Skeletal muscle satellite cell (primary cell): ENCODE data around the gene ABCA1.

Experiments
- H3K27me3 ChIP-seq: 2 replicates; pipeline ENCODE4 v1.7.0; 2013; ENCODE audit warnings: low read length; ENCODE audit not compliant: control insufficient read depth, insufficient read depth
- H3K36me3 ChIP-seq: 2 replicates; pipeline ENCODE4 v1.7.0; 2013; ENCODE audit warnings: mild to moderate bottlenecking, control low read depth, low read length; ENCODE audit not compliant: insufficient read depth
- H3K4me1 ChIP-seq: 2 replicates; pipeline ENCODE4 v1.7.0; 2013; ENCODE audit warnings: low read length; ENCODE audit not compliant: control insufficient read depth, insufficient read depth
- H3K4me2 ChIP-seq: 2 replicates; pipeline ENCODE4 v1.7.0; 2013; ENCODE audit warnings: mild to moderate bottlenecking, low read length
- H3K4me3 ChIP-seq: 2 replicates; pipeline ENCODE4 v1.7.0; 2013; ENCODE audit warnings: low read length
- H3K9ac ChIP-seq: 2 replicates; pipeline ENCODE4 v1.7.0; 2013; ENCODE audit warnings: mild to moderate bottlenecking, low read depth, low read length, moderate library complexity
- H3K9me3 ChIP-seq: replicated peaks from 2 replicates; pipeline ENCODE4 v1.7.0; 2013; ENCODE audit warnings: mild to moderate bottlenecking, control low read depth, low read length

ABCA1 gene

DNA sequence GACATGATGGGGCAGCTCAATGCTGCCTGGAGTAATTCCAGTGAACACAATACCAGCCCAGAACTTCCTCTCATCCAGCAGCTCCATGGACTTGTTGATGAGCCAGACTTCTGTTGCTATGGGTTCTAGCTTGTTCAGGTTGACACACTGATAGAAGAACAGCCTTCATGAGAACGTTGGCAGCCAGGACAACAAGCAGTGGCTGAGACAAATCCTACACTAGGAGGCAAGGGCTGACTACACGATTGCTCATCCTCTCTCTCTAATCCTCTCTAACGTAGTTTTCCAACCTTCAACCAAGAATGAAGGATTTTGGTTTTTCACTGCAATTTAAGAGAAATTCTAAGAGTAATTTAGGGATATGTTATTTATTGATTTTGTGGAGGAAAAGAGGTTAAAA lies 96.3 kb downstream of the ABCA1 start:
- H3K36me3 ChIP-seq: no peaks in the 10 kb centered on the region

GRCh38 chr9:104826911-104827310 lies 101.0 kb downstream of the ABCA1 start:
- no peak overlapping the region for H3K4me3 ChIP-seq
- H3K9ac ChIP-seq: no peak overlapping the region
- peaks cover 6% of the 10 kb centered on the region for H3K36me3 ChIP-seq
- no peaks in the 10 kb centered on the region for H3K9me3 ChIP-seq
- no peaks in the 10 kb centered on the region for H3K27me3 ChIP-seq
- peaks cover 22% of the 10 kb centered on the region for H3K4me1 ChIP-seq
- H3K4me2 ChIP-seq: no peak overlapping the region

More for the DNA sequence above, 96.3 kb downstream of the ABCA1 start:
- no peaks in the 10 kb centered on the region for H3K27me3 ChIP-seq
- no peak overlapping the region for H3K4me3 ChIP-seq
- no peak overlapping the region for H3K9ac ChIP-seq
- H3K4me2 ChIP-seq: no peak overlapping the region
- H3K4me1 ChIP-seq: peaks cover 49% of the 10 kb centered on the region
- no peaks in the 10 kb centered on the region for H3K9me3 ChIP-seq

DNA sequence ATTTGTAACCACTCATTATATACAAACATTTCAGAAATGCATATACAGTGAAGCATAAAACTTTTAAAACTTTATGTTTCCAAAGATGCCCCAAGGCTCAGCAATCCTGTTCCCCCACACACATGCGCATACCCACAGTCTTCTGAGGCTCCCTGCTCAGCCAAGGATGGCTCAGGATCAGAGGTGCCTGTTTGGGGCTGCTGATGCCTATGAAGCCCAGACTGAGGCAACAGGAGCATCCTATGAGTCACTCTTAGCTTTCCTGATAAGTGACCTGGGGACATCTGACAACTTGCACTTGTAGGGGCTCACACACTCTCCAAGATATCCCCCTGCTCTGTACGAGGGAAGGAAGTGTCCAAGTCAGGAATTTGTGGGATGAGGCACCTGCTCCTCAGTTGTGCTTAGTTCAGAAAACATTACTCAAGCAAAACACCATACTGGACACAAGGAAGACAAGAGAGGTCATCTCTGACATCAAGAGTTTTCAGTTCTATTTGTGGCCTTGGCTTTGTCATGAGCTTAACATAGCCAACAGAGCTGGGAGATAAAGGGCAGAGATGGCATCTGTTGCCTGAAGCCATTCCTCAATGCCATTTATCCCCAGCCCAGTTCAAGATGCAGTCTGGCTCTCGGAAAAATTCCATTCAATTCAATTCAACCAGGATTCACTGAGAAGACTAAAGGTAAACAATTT lies 101.7 kb downstream of the ABCA1 start:
- H3K4me3 ChIP-seq: no peak overlapping the region
- H3K4me2 ChIP-seq: no peak overlapping the region
- no peak overlapping the region for H3K9ac ChIP-seq
- H3K4me1 ChIP-seq: peaks cover 16% of the 10 kb centered on the region
- no peaks in the 10 kb centered on the region for H3K27me3 ChIP-seq
- peaks cover 6% of the 10 kb centered on the region for H3K36me3 ChIP-seq
- no peaks in the 10 kb centered on the region for H3K9me3 ChIP-seq

- Histone ChIP-seq H3K9ac (no peak overlapping the region), H3K36me3 (peaks cover 12% of the 10 kb centered on the region), H3K27me3 (no peaks in the 10 kb centered on the region), H3K4me2 (no peak overlapping the region), H3K9me3 (no peaks in the 10 kb centered on the region), H3K4me3 (no peak overlapping the region), H3K4me1 (no peaks in the 10 kb centered on the region)
These were observed 107.6 kb downstream of the ABCA1 start for GRCh38 chr9:104820336-104820735.

- H3K4me1 ChIP-seq: no peaks in the 10 kb centered on the region
- H3K9me3 ChIP-seq: no peaks in the 10 kb centered on the region
- H3K4me2 ChIP-seq: no peak overlapping the region
- H3K9ac ChIP-seq: no peak overlapping the region
- no peaks in the 10 kb centered on the region for H3K27me3 ChIP-seq
- no peak overlapping the region for H3K4me3 ChIP-seq
- peaks cover 9% of the 10 kb centered on the region for H3K36me3 ChIP-seq
These were observed 108.9 kb downstream of the ABCA1 start for GRCh38 chr9:104819033-104819432.

GRCh38 chr9:104817437-104817836 lies 110.5 kb downstream of the ABCA1 start:
- H3K36me3 ChIP-seq: peaks cover 6% of the 10 kb centered on the region
- H3K9ac ChIP-seq: no peak overlapping the region
- no peaks in the 10 kb centered on the region for H3K9me3 ChIP-seq
- no peaks in the 10 kb centered on the region for H3K4me1 ChIP-seq
- H3K27me3 ChIP-seq: no peaks in the 10 kb centered on the region
- H3K4me3 ChIP-seq: no peak overlapping the region
- no peak overlapping the region for H3K4me2 ChIP-seq

GRCh38 chr9:104815851-104816565 lies 111.9 kb downstream of the ABCA1 start:
- H3K36me3 ChIP-seq: peaks cover 6% of the 10 kb centered on the region
- H3K9me3 ChIP-seq: no peaks in the 10 kb centered on the region
- H3K4me1 ChIP-seq: peaks cover 3% of the 10 kb centered on the region
- no peak overlapping the region for H3K4me2 ChIP-seq
- H3K4me3 ChIP-seq: no peak overlapping the region
- H3K27me3 ChIP-seq: no peaks in the 10 kb centered on the region
- H3K9ac ChIP-seq: no peak overlapping the region

DNA sequence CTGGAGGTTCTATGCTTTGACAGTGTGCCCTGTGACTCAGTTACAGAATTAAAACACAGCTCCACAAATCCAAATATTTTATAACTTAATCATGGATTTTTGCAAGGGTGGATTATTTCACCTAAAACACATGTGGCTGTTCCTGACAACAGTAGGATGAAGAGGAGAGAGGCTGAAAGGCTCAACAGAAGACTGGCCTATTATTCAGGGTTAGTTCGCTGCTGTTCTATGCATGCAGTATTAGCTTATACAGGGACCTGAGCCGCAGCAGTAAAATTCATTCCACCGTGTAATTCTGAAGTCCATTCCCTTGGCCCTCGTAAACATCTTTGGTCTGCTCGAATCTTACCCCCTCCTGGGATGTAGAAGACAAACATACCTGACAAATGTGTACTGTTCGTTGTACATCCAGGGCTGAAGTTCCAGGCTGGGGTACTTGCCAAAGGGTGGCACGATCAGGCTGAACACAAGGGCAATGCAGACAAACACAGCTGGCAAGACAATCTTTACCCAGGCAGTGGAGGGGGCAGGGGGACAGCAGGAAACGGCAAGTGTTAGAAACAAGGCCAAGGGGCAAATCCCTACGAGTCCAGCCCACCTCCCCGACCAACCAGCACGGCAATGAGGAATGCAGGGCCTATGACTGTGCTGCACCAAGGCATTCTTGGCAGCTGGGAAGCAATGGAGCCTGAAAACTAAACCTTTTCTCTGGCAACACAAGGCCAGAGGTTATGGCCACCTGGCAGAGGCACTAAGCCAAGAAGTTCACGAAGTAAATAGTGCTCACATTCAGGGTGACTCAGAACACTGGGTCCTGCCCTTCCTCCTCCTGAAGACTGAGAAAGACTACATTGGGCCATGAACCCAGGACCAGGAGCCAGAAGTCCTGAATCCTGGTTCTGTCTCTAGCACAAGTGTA lies 117.3 kb downstream of the ABCA1 start:
- Histone ChIP-seq H3K4me1 (peaks cover 10% of the 10 kb centered on the region), H3K4me3 (no peak overlapping the region), H3K4me2 (peak overlapping the region; percentile 48), H3K36me3 (no peaks in the 10 kb centered on the region), H3K9me3 (no peaks in the 10 kb centered on the region), H3K27me3 (no peaks in the 10 kb centered on the region), H3K9ac (no peak overlapping the region)

DNA sequence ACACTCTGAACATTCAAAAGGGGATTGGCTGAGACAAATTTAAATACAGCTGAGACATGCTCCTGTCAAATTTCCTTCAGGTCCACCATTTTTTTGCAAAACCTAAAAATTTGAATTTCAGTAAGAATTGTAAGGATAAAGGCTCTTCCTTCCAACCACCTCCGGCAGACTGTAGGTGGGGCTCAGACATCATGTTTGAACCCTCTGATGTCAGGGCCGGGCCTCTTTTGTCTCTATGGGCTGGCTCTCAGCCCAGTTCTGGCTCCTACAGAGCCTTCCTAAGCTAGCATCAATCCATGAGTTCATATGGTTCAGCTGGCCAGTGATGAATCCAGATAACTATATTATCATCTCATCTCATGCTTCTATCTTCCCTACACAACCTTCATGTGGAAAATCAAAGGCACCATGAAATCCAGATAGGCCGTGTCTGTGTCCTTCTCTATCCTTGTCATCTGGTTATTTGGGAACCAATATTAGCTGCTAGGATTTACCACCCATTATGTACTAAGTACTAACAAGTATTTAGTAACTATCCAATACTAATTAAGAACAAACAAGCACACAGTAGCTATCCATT lies 119.8 kb downstream of the ABCA1 start:
- no peaks in the 10 kb centered on the region for H3K9me3 ChIP-seq
- H3K27me3 ChIP-seq: no peaks in the 10 kb centered on the region
- no peak overlapping the region for H3K4me2 ChIP-seq
- peaks cover 6% of the 10 kb centered on the region for H3K36me3 ChIP-seq
- H3K4me1 ChIP-seq: peaks cover 10% of the 10 kb centered on the region
- no peak overlapping the region for H3K4me3 ChIP-seq
- H3K9ac ChIP-seq: no peak overlapping the region

DNA sequence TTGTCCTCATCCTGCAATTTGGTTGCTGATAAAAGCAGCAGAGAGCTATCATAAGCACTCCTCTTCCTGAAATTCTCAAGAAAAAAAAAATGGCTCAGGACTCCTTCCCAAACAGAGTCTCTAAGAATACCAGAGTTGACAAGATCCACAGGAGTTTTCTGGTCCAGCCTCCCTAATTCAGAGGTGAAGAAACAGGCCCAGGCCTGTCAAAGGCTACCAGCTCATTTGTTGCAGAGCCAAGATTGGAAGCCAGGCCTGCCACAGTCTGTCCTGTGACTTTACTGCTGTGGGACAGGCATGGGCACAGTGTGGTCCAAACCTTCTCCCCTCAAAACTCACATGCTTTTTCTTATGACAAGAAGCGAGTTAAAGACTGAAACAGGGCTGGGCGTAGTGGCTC lies 122.5 kb downstream of the ABCA1 start:
- no peak overlapping the region for H3K4me2 ChIP-seq
- no peaks in the 10 kb centered on the region for H3K9me3 ChIP-seq
- peaks cover 6% of the 10 kb centered on the region for H3K36me3 ChIP-seq
- H3K4me1 ChIP-seq: peaks cover under 1% of the 10 kb centered on the region
- H3K4me3 ChIP-seq: no peak overlapping the region
- H3K9ac ChIP-seq: no peak overlapping the region
- H3K27me3 ChIP-seq: no peaks in the 10 kb centered on the region

GRCh38 chr9:104802906-104803305 lies 125.0 kb downstream of the ABCA1 start:
- no peaks in the 10 kb centered on the region for H3K4me1 ChIP-seq
- H3K27me3 ChIP-seq: no peaks in the 10 kb centered on the region
- H3K36me3 ChIP-seq: peaks cover 6% of the 10 kb centered on the region
- no peak overlapping the region for H3K4me3 ChIP-seq
- no peaks in the 10 kb centered on the region for H3K9me3 ChIP-seq
- H3K9ac ChIP-seq: no peak overlapping the region
- no peak overlapping the region for H3K4me2 ChIP-seq
